ENCODE data around the gene PISD. TPM values are rescaled to one million over a fixed set of nuclear protein-coding genes. Genes with fewer than 3 reads are reported as not detected.

The PISD gene
- total RNA-seq, 4 donors from 2014 or later, result 21.8 to 205 (median 42.2) TPM

DNA sequence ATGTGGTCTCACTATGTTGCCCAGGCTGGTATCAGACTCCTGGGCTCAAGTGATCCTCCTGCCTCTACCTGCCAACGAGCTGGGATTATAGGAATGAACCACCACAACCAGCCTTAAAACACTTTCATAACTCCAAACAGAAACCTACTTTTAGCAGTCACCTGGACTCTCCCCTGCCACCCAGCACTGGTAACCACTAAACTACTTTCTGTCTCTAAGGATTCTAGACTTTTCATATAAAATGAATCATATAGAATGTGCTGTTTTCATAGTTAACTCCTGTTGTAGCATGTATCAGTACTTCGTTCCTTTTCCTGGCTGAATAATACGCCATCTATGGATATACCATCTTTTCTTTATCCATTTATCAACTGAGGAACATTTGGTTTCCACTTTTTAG is 29.4 kb upstream of the PISD start:
- Histone ChIP-seq H3K4me1 (no peaks in the 10 kb centered on the region), H3K36me3 (no peaks in the 10 kb centered on the region), H3K27ac (no peak overlapping the region), H3K9me3 (no peaks in the 10 kb centered on the region), H3K4me3 (no peak overlapping the region), H3K27me3 (no peaks in the 10 kb centered on the region)
- intact Hi-C loops (cut with DNase I; ENCODE audit: low total_unique reads), result no loop called here
- TF ChIP-seq, protein P1, sequence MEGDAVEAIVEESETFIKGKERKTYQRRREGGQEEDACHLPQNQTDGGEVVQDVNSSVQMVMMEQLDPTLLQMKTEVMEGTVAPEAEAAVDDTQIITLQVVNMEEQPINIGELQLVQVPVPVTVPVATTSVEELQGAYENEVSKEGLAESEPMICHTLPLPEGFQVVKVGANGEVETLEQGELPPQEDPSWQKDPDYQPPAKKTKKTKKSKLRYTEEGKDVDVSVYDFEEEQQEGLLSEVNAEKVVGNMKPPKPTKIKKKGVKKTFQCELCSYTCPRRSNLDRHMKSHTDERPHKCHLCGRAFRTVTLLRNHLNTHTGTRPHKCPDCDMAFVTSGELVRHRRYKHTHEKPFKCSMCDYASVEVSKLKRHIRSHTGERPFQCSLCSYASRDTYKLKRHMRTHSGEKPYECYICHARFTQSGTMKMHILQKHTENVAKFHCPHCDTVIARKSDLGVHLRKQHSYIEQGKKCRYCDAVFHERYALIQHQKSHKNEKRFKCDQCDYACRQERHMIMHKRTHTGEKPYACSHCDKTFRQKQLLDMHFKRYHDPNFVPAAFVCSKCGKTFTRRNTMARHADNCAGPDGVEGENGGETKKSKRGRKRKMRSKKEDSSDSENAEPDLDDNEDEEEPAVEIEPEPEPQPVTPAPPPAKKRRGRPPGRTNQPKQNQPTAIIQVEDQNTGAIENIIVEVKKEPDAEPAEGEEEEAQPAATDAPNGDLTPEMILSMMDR (IDR thresholded peaks at IDR 0.05), result no peak
- no peak for TF ChIP-seq POLR2A (IDR thresholded peaks at IDR 0.05)
- no peak for DNase-seq

DNA sequence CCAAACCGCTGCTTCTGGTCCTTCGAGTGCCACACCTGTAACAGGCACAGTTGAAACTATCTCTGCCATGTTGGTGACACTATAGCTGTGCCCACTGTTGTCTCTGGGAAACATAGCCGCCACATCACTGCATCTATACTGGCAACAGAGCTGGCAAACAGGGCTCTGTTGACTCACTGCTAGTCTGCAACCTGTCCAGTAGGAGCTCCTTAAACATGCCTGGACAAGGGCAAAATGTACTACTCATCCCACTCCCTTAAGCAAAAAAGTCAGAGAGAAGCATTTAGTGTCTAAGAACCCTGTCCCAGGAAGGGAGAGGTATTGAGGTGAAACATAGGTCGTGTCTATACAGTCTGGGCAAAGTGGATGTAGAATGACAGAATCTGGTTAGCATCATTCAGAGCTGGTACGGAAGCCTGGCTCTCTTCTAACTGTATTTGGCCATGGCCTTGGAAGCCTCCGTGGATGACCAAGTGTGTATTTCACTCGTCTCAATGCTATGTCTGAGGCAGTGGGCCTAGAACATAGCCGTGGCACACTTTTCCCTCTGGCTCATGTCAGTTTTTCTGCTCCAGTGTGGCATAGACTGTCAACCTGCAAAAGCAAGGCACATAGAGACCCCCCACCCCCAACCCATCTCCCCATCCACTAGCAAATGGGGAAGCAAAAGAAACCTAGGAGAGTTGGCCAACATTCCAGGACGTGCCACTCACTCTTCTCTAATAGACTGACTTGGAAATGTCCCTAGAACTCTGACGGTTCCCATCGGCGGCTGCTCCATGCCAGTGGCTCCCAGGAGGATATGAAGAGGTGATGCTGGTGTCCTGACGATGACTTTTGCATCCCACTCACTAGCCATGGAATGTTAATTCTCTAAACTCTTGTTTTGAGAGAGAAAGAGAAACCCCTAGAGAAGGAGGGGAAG is 21.4 kb upstream of the PISD start:
- Histone ChIP-seq H3K36me3 (no peaks in the 10 kb centered on the region), H3K27me3 (no peaks in the 10 kb centered on the region), H3K9me3 (no peaks in the 10 kb centered on the region), H3K27ac (no peak overlapping the region), H3K4me3 (no peak overlapping the region), H3K4me1 (peaks cover 0 to 6% of the 10 kb centered on the region in 2 donors)
- DNase-seq, result no peak
- no peak for TF ChIP-seq POLR2A (IDR thresholded peaks at IDR 0.05)
- TF ChIP-seq, protein P1 (IDR thresholded peaks at IDR 0.05), result no peak
- intact Hi-C loops (cut with DNase I; ENCODE audit: low total_unique reads), result no loop called here

DNA sequence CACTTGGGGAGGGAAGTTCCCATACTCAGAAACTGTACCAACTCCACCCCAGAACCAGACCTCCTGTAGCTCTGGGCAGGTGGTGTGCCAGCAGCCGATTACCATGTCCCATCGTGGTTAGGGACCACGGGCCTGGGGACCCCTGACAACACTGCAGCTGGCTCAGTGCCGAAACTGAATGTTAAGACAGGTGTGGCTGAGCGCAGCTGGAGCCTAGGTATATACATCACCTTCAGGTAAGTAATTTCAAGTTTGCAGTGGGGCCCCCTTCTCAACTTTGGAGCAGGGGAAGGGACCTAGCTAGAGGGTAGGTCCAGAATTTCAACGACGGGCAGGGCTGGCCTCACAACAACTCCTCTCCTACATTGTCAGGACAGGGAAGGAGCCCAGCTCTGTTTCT is 20.7 kb upstream of the PISD start:
- DNase-seq, result no peak
- H3K27ac ChIP-seq, result no peak overlapping the region
- no peak overlapping the region for H3K4me3 ChIP-seq
- no peaks in the 10 kb centered on the region for H3K36me3 ChIP-seq
- no peaks in the 10 kb centered on the region for H3K27me3 ChIP-seq
- intact Hi-C loops (cut with DNase I; ENCODE audit: low total_unique reads), result no loop called here
- peaks cover 0 to 6% of the 10 kb centered on the region in 2 donors for H3K4me1 ChIP-seq
- TF ChIP-seq, protein P1 (IDR thresholded peaks at IDR 0.05), result no peak
- no peaks in the 10 kb centered on the region for H3K9me3 ChIP-seq

DNA sequence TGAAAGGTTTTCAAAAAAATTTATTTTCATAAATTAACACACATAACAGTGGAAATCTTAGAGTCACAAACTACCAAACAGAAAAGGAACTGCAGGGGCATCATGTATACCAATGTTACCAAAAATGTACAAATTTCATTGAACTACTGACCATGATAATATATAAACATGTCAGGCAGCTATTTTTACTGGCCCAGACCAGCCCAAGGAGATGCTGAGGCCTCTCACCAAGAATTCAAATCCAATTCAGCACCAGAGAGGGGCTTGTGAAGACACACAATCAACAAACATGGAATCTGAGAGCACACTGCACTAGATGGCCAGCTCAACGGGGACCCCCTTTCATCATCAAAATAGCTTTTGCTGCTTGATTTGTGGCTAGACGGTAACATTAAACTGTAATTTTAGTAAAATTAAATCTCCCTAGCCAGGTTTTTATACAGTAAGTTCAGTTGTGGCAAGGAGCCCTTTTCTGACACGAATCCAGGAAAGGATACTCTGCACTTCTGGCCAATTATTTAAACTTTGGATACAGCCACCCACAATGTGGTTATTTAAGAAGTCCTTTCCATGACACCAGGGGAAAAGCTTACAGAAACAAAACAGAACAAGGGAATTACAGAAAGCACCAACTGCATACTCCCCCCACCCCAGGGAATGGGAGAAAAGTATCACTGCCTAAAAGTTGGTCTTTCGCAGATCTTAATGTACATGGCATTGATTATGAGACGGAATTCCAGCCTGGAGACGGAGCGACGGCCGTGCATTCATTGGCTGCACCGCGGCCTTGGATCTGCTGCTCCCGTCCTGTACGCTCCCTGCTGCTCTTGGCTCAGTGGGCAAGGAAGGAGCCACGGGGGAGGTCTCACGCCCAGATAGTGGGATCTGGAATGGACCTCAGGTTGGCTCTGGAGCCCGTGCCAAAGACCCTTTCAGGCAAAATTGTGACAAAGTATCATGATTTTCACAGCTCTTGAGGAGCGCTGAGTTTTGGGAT is 19.6 kb upstream of the PISD start:
- Histone ChIP-seq H3K36me3 (no peaks in the 10 kb centered on the region), H3K27me3 (no peaks in the 10 kb centered on the region), H3K27ac (peak overlapping the region; percentile 2 to 3), H3K9me3 (no peaks in the 10 kb centered on the region), H3K4me1 (peaks cover 0 to 6% of the 10 kb centered on the region in 2 donors), H3K4me3 (no peak overlapping the region)
- intact Hi-C loops (cut with DNase I; ENCODE audit: low total_unique reads), result no loop called here
- TF ChIP-seq, protein P1 (IDR thresholded peaks at IDR 0.05), result no peak
- TF ChIP-seq POLR2A (IDR thresholded peaks at IDR 0.05), result no peak
- DNase-seq, result no peak

All from uterus (tissue), 4 donors.